NOMO-1 (cell line): Measurements from ENCODE around the gene DNAJC16.
A peak's percentile ranks its signal among the peaks of the same experiment; 100 is the strongest.
"Not testable (repeated sequence)": the region's sequence is repeated elsewhere in the genome, so short reads cannot be mapped to it uniquely, and the experiment has no call there.

ENCODE experiments used
- DNase-seq, 2 experiments: peaks; one replicate each; lab custom pipeline; 2025; ENCODE audit not compliant: unreplicated experiment in 2 of 2; lab: John Stamatoyannopoulos, UW

The DNAJC16 gene

DNA sequence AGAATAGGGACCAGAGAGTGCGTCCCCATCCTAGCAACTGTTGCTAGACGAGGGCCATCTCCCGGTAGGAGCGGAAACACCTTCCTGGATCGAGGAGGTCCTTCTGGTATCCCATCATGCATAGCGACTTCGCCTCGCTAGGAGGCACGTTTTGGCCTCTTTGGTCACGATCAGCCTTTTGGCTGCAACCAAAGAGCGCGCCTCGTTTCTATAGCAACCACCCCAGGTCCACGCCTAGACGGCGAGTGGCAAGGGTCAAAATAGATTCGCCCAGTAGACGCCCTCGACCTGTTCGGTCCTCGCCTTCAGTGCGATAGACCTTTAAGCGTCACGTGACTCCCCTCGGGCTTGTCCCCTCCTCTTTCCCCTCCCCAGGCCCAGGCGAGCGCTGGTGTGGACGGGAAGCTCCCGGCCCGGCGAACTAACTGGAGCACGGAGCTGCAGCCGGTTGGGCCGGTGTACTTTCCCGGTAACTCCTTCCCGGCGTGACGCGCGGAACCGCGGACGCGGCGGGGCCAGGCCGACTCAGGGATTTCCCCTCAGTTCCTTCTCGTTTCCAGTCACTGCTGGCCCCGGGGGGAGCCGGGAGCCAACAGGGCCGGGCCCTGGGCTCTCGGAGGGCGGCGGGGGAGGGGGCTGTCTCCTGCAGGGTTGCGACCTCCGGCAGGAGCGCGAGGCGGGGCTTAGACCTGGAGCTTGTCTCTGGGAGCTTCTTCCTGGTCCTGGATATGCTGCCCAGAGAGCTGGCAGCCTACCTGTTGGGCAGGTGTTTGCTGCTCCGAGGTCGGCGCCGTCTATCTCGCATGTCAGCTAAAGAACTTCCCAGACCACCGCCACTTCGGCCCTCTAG, at the start of gene DNAJC16:
Gene DNAJC16 (plus strand): TSS at position 359 of the 850 bp plus-strand sequence. CDS start 2,258 bp downstream, outside the sequence.
- DNase-seq: peak; percentile 98 to 99

DNA sequence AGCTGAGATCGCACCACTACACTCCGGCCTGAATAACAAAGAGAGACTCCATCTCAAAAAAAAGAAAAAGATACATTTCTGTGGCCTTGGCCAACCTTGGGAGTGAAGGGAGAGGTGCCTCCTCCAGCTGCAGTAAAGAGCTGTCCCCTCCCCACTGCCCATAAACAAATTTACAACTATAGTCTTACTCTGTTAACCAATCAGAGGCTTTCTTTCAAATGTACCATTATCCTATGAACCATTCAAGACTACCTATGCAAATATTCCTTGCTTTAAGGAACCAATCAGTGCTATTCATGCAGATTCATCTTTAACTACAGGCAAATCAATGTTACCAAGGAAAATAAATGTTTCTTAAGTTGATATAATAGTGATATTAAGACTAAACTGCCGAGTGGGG, 49.7 kb upstream of the DNAJC16 start:
- DNase-seq: no peak

DNA sequence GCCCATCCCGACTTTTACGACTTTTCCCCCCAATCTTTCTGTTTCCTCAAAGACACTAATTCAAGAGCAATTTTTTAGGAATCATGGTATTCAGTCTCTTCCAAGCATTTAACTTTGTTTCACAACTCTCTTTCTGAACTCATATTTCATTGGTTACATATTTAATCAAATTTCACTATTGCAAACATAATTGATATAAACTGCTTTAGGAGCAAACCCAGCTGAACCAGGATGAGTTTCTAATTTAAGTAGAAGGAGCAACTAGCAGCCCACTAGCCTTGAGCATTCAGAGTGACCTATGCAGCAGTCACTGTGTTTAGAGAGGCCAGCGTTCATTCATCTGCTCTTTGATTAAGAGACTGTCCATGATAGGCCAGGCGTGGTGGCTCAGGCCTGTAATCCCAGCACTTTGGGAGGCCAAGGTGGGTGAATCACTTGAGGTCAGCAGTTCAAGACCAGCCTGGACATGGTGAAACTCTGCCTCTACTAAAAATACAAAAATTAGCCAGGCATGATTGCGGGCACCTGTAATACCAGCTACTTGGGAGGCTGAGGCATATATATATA, 48.9 kb upstream of the DNAJC16 start:
- no peak for DNase-seq

DNA sequence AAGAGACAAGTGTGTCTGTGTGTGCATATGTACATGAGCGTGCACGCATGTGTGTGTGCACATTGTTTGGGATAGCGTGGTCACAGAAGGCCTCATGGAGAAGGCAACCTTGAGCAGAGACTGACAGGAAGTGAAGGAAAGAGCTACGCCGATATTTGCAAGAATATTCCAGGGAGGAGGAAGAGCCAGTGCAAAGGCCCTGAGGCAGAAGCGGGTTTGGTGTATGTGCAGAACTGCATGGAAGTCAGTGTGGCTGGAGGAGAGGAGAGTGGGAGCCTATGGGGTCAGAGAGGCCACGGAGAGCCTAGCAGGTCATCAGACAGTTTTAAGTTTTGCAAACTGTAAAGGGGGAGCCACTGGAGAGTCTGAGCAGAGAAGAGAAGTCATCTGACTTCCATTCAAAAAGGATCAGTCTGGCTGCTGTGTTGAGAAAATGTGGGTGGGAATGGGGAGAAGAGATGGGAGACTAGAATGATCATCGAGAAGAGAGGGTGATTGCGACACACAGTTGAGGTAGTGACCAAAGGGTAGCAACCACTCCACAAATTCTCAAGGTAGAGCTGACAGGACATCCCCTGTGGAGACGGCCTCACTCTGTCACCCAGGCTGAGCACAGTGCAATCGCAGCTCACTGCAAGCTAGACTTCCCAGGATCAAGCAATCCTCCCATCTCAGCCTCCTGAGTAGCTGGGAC, 46.8 kb upstream of the DNAJC16 start:
- no peak for DNase-seq

DNA sequence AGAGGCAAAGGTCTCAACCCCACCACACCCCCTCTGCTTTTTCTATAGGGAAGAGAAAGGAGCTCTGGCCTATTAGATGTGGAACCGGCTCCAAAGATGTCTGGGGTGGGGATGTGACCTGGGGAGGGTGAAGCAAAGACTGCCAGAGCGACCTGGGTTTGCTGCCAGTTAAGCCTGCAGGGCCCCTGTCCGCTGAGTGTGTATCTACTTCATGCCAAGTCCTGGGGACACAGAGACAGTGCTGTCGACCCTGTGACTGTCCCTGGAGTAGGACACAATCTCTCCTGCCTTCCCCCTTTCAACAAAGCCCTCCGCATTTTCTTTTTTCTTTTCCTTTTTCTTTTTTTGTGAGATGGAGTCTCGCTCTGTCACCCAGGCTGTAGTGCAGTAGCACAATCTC, 44.2 kb upstream of the DNAJC16 start:
- DNase-seq: not testable (repeated sequence)

GRCh38 chr1:15482983-15483543, 43.6 kb upstream of the DNAJC16 start:
- not testable (repeated sequence) for DNase-seq

DNA sequence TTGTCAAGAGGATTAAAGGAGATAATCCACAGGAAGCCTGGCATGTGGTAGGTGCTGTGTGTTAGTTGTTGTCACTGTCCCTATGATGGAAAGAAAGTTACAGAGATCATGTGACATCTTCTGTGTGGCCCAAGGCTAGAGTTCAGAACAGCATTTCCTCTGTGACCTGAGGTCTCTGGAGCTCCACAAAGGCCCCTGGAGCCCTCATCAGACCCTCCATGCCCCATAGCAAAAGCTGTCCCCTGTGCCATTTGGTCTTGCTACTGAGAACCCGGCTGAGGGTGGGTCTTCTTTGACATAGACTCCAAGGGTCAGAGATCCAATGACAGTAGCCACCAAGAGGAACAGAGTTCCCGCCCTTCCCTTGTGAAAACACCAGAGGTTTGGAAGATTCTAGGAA, 42.7 kb upstream of the DNAJC16 start:
- no peak for DNase-seq

DNA sequence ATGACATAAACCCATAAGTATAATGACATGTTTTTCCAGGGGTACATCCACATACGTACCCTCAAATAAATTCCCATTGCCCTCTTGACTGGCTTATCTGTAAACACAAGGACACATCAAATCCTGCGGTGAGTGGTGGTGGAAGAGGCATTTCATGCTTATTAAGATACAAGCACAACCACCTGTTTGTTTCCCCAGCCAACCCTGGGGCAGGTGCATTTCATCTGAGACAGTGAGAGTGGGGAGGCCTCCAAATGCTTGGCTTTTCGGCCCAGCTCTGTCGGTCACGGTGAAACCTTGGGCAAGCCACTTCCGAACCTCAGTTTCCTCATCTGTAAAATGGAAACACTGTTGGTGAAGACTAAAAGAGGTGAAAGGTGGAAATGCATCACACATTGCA, 42.2 kb upstream of the DNAJC16 start:
- not testable (repeated sequence) for DNase-seq

DNA sequence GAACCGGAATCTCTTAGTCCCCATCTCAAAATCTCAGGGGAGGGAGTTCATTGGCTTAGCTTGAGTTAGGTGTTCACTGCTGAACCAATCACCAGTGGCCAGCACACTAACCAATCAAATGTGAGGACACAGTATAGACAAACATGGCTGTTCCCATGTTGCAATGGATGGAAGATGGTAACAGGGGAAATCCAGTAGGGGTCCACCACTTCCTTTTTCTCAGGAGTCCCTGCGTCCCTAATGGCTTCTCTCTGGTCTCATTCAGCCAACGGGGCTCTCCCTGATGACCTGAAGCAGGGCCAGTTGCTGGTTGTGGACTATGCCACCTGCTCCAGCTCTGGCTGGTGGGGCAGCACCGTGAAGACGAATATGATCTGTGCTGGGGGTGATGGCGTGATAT, 41.0 kb upstream of the DNAJC16 start:
- DNase-seq: no peak

DNA sequence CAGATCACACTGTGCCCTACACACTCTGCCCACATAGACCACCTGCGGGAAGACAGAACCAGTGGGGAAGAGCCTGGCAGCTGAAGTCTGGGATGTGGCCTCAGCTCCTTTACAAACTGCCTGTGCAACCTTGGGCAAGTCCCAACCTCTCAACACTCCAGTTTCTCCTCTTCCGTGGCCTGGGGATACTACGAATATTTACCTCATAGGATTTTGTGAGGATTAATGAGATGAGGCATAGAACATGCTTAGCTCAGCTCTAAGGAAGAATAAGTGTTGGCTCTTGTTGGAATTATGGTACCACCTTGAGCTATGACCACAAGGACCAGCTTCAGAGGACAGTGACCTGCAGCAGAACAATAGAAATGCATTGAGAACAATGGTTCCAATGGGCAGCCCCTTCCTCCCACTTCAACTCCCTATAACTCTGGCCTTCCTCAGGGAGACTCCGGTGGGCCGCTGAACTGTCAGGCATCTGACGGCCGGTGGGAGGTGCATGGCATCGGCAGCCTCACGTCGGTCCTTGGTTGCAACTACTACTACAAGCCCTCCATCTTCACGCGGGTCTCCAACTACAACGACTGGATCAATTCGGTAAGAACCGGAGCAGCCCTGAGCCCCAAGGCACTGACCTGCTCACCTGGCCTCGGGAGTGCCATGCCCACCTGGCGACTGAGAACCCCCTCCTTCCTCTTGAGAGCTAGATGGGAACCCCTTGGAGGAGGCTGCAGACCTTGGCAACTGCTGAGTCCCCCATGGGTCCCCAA, 39.6 kb upstream of the DNAJC16 start:
- not testable (repeated sequence) for DNase-seq

- DNase-seq: no peak
Observed at GRCh38 chr1:15488371-15488770, 38.3 kb upstream of the DNAJC16 start.

- DNase-seq: no peak
Observed at GRCh38 chr1:15489052-15489736, 37.5 kb upstream of the DNAJC16 start.

DNA sequence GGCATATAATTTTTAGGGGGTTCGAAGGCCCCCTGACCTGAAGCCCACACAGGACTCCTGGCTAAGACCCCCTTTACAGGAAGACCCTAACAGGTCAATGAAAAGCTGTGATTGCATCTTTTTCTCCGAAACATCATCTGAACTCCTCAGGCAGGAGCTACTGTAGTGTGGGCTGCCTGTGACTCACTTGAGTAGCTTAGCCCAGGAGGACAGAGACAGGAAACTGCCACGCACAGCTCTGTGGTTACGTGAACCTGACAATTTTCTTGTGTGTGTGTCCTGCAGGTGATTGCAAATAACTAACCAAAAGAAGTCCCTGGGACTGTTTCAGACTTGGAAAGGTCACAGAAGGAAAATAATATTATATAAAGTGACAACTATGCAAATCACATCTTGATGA, 35.6 kb upstream of the DNAJC16 start:
- not testable (repeated sequence) for DNase-seq

DNA sequence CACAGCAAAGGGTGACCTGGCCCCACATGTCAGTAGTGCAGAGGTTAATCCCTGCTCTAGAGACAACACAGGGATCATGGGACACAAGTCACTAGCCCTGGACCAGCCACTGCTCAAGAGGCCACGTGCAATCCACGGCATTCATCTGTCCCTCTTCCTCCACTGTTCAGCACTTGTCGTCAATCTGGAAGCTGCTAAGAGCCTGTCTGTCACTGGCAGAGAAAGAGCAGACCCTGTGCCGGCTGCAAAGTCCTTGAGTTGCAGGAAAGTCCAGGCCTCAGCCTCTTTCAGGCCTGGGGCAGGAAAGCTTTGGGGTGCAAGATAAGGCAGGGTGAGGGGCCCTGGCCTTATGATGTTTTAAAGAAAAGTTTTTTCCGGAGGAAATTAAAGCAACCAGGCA, 34.1 kb upstream of the DNAJC16 start:
- no peak for DNase-seq

GRCh38 chr1:15493869-15494390, 32.7 kb upstream of the DNAJC16 start:
- no peak for DNase-seq

DNA sequence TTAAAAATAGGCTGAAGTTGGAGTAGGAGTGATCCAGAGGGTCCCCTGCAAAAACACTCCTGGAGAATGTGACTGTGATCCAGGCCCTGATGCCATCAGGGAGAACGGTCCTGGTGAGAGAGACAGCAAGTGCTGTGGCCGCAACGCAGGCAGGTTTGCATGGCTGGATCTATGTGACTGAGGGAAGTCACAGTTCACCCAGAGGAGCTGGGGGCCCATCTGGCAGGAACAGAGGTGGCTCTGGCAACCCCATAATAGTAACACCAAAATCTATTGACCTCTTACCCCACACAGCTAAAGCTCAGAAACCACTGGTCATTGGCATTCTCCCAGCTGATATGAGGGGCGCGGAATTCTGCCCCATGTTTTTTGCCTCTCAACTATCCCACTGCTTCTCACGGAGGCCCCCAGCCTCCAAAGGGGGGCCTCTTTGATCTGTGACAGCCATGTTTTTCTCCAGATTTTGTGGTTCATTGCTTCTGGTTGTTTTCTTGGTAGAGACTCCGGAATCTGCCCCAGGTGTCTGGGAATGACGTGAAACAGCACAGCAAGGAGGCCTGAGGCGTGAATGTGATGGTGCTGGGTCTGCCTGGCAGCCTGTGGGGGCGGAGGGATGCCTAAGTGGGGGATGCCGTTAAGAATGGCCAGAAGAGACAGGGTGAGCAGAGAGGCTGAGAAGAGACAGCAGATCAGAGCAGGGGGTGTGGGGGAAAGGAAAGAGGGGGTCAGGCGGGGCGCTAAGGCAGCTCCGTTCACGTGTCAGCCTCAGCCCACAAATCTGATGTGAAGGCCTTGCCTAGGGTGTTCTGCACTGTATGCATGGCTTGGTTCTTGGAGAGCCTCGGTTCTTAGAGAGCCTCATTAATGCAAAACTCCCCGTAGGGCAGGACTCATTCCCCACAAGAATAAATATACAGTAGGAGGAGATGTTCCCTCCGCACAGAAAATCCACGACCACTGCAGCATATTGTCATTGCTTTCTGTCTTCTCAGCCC, 26.2 kb upstream of the DNAJC16 start:
- DNase-seq: no peak

DNA sequence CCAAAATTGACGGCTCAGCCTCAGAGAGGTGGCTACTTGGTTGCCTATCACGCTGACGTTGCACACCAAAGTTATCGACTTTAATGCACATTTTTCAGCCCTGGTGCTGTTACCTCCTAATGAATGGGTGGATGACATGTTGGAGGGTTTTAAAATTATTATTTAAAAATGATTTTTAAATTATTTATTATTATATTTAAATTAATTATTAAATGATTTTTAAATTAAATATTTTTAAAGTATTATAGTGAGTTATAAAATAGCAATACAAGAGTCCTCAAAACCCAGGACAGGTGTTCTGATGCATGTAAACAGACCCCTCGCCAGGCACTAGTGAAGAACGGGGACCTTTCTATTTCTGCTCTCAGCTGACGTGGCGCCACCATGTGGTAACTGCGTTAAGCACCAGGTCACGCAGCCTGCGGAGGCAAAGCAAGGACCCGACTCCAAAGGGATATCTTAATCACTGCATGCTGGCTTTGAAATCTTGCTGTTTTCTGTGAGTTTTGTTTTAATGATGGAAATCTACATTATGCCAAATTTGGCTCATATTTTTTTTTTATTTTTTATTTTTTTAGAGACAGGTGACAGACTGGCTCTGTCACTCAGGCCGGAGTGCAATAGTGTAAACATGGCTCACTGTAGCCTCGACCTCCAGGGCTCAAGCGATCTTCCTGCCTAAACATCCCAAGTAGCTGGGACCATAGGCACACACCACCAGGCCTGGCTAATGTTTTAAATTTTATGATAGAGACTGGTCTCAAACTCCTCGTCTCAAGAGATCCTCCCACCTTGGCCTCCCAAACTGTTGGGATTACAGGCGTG, 25.2 kb upstream of the DNAJC16 start:
- DNase-seq: peak; percentile 7 to 49

GRCh38 chr1:15504436-15504835, 22.2 kb upstream of the DNAJC16 start:
- DNase-seq: no peak
